H7 (cell line): ENCODE measurements around the gene EFNB1. TPM values are rescaled to one million over a fixed set of nuclear protein-coding genes. Genes with fewer than 3 reads are reported as not detected.

ENCODE experiments used
- DNase-seq: peaks from one replicate; pipeline ENCODE4 v3.0.0; 2012
- H3K27me3 ChIP-seq: 2 replicates; pipeline ENCODE4 v1.6.0; 2011; ENCODE audit warnings: mild to moderate bottlenecking, low read length; ENCODE audit not compliant: control insufficient read depth, insufficient read depth
- H3K36me3 ChIP-seq: replicated peaks from 2 replicates; pipeline ENCODE4 v1.5.1; 2011; ENCODE audit warnings: low read length; ENCODE audit not compliant: control insufficient read depth, insufficient read depth
- H3K4me3 ChIP-seq: 2 replicates; pipeline ENCODE4 v1.5.1; 2011; ENCODE audit warnings: low read depth, mild to moderate bottlenecking, control low read depth, low read length, moderate library complexity; ENCODE audit not compliant: insufficient read depth
- total RNA-seq: library from RNA; depleted of rRNA; stranded (reverse); fragments of >200 nt; shearing (Covaris generic); gene quantifications from 2 replicates; pipeline ENCODE4 v1.2.3, GENCODE V29; 2014

The EFNB1 gene
- total RNA-seq, 1 experiment from 2014 or later: 95.8 TPM

GRCh38 chrX:68832516-68833447, 4.0 kb downstream of the EFNB1 start:
- H3K36me3 ChIP-seq: no peaks in the 10 kb centered on the region
- DNase-seq: peak; percentile 61
- no peak overlapping the region for H3K4me3 ChIP-seq
- H3K27me3 ChIP-seq: peaks cover 61% of the 10 kb centered on the region

GRCh38 chrX:68833448-68833805, 4.6 kb downstream of the EFNB1 start:
- H3K27me3 ChIP-seq: peaks cover 58% of the 10 kb centered on the region

GRCh38 chrX:68833855-68834331, 5.1 kb downstream of the EFNB1 start:
- Histone ChIP-seq H3K27me3 (peaks cover 56% of the 10 kb centered on the region), H3K4me3 (no peak overlapping the region), H3K36me3 (no peaks in the 10 kb centered on the region)
- DNase-seq: peak; percentile 18

More at GRCh38 chrX:68833448-68833805, 4.6 kb downstream of the EFNB1 start:
- DNase-seq: peak; percentile 49
- no peak overlapping the region for H3K4me3 ChIP-seq
- H3K36me3 ChIP-seq: no peaks in the 10 kb centered on the region

- peak; percentile 15 for DNase-seq
Measured at GRCh38 chrX:68834371-68835103, 5.7 kb downstream of the EFNB1 start.

GRCh38 chrX:68835104-68835442, 6.3 kb downstream of the EFNB1 start:
- Histone ChIP-seq H3K27me3 (peaks cover 44% of the 10 kb centered on the region), H3K4me3 (no peak overlapping the region), H3K36me3 (no peaks in the 10 kb centered on the region)
- peak; percentile 26 for DNase-seq

More at GRCh38 chrX:68834371-68835103, 5.7 kb downstream of the EFNB1 start:
- H3K4me3 ChIP-seq: no peak overlapping the region
- no peaks in the 10 kb centered on the region for H3K36me3 ChIP-seq
- peaks cover 49% of the 10 kb centered on the region for H3K27me3 ChIP-seq

- peaks cover 40% of the 10 kb centered on the region for H3K27me3 ChIP-seq
- peak; percentile 16 for DNase-seq
- H3K36me3 ChIP-seq: no peaks in the 10 kb centered on the region
- H3K4me3 ChIP-seq: no peak overlapping the region
Measured at GRCh38 chrX:68835468-68835867, 6.6 kb downstream of the EFNB1 start.

- Histone ChIP-seq H3K27me3 (peaks cover 23% of the 10 kb centered on the region), H3K4me3 (no peak overlapping the region), H3K36me3 (no peaks in the 10 kb centered on the region)
- no peak for DNase-seq
Measured at GRCh38 chrX:68837119-68837518, 8.3 kb downstream of the EFNB1 start.

GRCh38 chrX:68838571-68838910, 9.7 kb downstream of the EFNB1 start:
- Histone ChIP-seq H3K4me3 (no peak overlapping the region), H3K27me3 (peaks cover 10% of the 10 kb centered on the region; the same call in 1 of the 2 replicates), H3K36me3 (no peaks in the 10 kb centered on the region)
- no peak for DNase-seq

GRCh38 chrX:68839771-68840170, 10.9 kb downstream of the EFNB1 start:
- H3K27me3 ChIP-seq: no peaks in the 10 kb centered on the region; the same call in 1 of the 2 replicates
- H3K36me3 ChIP-seq: no peaks in the 10 kb centered on the region
- DNase-seq: no peak
- no peak overlapping the region for H3K4me3 ChIP-seq

GRCh38 chrX:68840256-68840655, 11.4 kb downstream of the EFNB1 start:
- Histone ChIP-seq H3K36me3 (no peaks in the 10 kb centered on the region), H3K4me3 (no peak overlapping the region), H3K27me3 (no peaks in the 10 kb centered on the region; the same call in 1 of the 2 replicates)
- no peak for DNase-seq

- Histone ChIP-seq H3K36me3 (no peaks in the 10 kb centered on the region), H3K4me3 (no peak overlapping the region), H3K27me3 (no peaks in the 10 kb centered on the region; the same call in 1 of the 2 replicates)
- no peak for DNase-seq
Measured at GRCh38 chrX:68841251-68842049, 12.6 kb downstream of the EFNB1 start.

- Histone ChIP-seq H3K27me3 (no peaks in the 10 kb centered on the region; the same call in 1 of the 2 replicates), H3K4me3 (no peak overlapping the region)
Measured at GRCh38 chrX:68842351-68842750, 13.5 kb downstream of the EFNB1 start.

GRCh38 chrX:68842781-68843581, 14.2 kb downstream of the EFNB1 start:
- H3K4me3 ChIP-seq: no peak overlapping the region
- peaks cover 4% of the 10 kb centered on the region for H3K27me3 ChIP-seq
- no peaks in the 10 kb centered on the region for H3K36me3 ChIP-seq
- DNase-seq: peak; percentile 62

More at GRCh38 chrX:68842351-68842750, 13.5 kb downstream of the EFNB1 start:
- DNase-seq: no peak
- H3K36me3 ChIP-seq: no peaks in the 10 kb centered on the region
